SK-N-MC (cell line): Measurements from ENCODE around the gene KCNAB1.

Experiments
- DNase-seq: peaks from one replicate; pipeline ENCODE4 v3.0.0-alpha.2; 2011; ENCODE audit warnings: low read depth, low spot score
- H3K27ac ChIP-seq: fragments of 200-600 bp; sonication (generic); 2 replicates; pipeline ENCODE4 v1.5.1; 2016; ENCODE audit warnings: mixed run types
- H3K36me3 ChIP-seq: fragments of 200-600 bp; sonication (generic); 2 replicates; pipeline ENCODE4 v1.6.1; 2017; ENCODE audit warnings: antibody characterized with exemption, low read length, mixed read lengths; ENCODE audit not compliant: insufficient read depth
- H3K4me3 ChIP-seq: fragments of 200-600 bp; sonication (generic); 2 replicates; pipeline ENCODE4 v1.5.1; 2016
- H3K9ac ChIP-seq: fragments of 200-600 bp; sonication (generic); 2 replicates; pipeline ENCODE4 v1.8.0; 2017; ENCODE audit warnings: mixed run types, mixed read lengths; ENCODE audit not compliant: insufficient read length
- H3K9me3 ChIP-seq: fragments of 200-600 bp; sonication (generic); 2 replicates; pipeline ENCODE4 v1.6.1; 2017; ENCODE audit warnings: low read depth, mild to moderate bottlenecking, antibody characterized with exemption, low read length, moderate library complexity, mixed read lengths
- EZH2 ChIP-seq: fragments of 200-600 bp; sonication (generic); IDR thresholded peaks from one replicate; pipeline ENCODE4 v1.6.1; 2017; ENCODE audit warnings: antibody characterized with exemption
- FOXP2 ChIP-seq: optimal IDR thresholded peaks from 2 replicates; pipeline ENCODE3; 2011; ENCODE audit warnings: mild to moderate bottlenecking, moderate library complexity; ENCODE audit not compliant: insufficient read depth; ENCODE audit errors: extremely low read length, control extremely low read depth
- POLR2AphosphoS5 ChIP-seq: IDR thresholded peaks from 2 replicates; pipeline ENCODE4 v1.6.1; 2012; ENCODE audit warnings: mild to moderate bottlenecking, low read depth, low read length, borderline replicate concordance

KCNAB1 gene

DNA sequence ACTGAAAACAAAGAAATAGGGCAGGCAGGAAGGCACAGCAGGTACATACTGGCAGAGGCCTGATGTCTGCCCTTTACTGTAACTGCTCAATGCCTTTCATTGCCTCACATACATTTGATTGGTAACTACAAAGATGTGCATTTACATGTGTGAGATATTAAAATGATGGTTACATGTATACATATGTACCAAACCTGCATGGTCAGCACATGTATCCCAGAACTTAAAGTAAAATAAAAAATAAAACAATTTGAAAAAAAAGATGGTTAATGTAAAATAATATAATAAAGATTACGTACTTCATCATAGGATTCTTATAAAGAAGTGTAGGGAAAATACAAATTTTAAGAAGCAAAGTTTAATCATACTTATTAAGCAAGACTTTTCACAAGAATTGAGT is 419.4 kb downstream of the KCNAB1 start:
- DNase-seq = no peak
- Histone ChIP-seq H3K27ac (no peak overlapping the region), H3K9me3 (no peaks in the 10 kb centered on the region), H3K36me3 (peaks cover 73% of the 10 kb centered on the region), H3K9ac (no peak overlapping the region), H3K4me3 (no peak overlapping the region)
- TF ChIP-seq EZH2 (no peak), FOXP2 (no peak), POLR2AphosphoS5 (no peak)

DNA sequence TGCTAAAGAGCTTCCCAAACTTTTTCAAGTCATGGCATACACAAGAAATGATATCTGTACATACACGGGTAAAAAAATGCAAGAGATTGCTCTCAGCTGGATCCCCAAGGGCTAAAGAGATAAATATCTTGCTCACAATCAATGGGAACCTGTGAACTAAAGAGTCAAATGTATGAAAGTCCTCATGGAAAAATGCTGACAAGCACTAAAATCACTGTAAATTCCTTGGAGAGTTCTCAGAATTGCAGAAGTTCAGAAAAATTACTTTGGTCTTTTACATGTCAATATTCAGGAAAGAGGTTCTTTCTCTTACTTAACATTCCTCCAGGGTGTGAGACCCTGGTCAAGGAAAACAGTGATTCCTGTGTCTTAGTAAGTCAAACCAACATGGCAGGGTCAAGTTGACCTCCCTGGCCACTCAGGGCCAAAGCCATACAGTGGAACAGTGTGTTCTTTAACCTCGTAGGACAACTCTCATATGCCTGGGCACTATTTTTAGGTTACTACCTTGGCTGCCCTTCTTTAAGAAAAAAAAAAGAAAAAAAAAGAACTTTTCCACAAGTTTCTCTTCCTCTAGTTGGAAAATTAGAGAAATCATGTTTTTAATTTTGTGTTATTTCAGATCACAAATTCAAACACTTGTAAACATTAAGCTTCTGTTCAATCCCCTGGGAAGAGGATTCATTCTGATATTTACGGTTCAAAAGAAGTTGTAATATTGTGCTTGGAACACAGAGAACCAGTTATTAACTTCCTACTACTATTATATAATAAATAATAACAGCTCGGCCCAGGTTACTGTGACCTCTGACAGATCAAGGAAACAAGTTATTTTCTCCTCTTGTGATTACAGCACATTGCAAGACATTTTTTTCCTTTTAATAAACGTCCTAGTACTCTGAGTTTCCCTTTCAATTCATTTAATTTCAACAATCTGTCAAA is 422.0 kb downstream of the KCNAB1 start:
- peak overlapping the region; percentile 63 for H3K9ac ChIP-seq
- TF ChIP-seq FOXP2 (no peak), POLR2AphosphoS5 (no peak), EZH2 (no peak)
- peaks cover 97% of the 10 kb centered on the region for H3K36me3 ChIP-seq
- H3K9me3 ChIP-seq = no peaks in the 10 kb centered on the region
- H3K4me3 ChIP-seq = peak overlapping the region; percentile 46
- no peak for DNase-seq
- peak overlapping the region; percentile 95 for H3K27ac ChIP-seq

DNA sequence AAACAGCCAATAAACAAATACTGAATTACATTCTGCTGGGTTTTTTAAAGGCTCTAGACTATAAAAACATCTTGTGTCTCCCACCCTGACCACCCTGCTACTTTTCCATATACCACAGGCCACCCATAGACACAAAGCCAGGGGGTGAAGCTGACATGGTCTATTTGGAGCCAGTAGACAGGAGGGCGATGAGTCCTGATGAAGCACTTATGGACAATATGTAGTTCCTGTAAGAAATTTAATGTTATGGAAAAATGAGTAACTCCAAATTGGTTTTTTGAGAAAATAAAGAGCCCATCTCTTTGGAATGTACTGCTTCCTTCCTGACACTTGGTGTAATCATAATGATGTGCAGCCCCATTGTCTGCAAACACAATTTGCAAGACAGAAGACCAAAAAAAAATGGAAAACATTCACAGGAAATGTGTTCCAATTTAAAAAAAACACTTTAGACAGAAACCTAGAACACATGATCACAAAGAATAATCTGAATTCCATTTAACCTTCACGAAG is 422.7 kb downstream of the KCNAB1 start:
- no peak for TF ChIP-seq POLR2AphosphoS5
- TF ChIP-seq EZH2 = no peak
- no peak for TF ChIP-seq FOXP2
- Histone ChIP-seq H3K36me3 (peaks cover 97% of the 10 kb centered on the region), H3K9me3 (no peaks in the 10 kb centered on the region), H3K9ac (peak overlapping the region; percentile 63), H3K27ac (peak overlapping the region; percentile 95), H3K4me3 (peak overlapping the region; percentile 11; the same call in 1 of the 2 replicates)
- DNase-seq = no peak

DNA sequence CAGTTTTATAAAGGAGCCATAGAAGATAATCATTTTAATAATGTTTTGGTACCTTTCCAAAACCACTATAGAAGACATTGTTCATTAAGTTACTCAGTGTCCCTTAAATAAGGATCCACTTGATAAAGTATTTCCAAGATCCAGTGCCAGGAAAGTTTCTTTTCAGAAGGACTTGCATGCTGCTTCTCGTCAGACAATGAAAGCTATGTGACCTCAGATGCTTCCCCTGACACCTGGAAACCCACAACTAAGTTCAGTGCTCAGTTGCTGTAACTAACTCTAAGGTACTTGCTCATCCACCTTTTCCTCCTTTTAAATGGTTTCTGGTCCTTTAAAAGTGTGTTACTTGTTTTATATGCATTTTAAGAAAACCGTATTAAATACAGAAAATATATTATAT is 427.3 kb downstream of the KCNAB1 start:
- DNase-seq = no peak
- Histone ChIP-seq H3K36me3 (peaks cover 100% of the 10 kb centered on the region), H3K9me3 (no peaks in the 10 kb centered on the region), H3K4me3 (no peak overlapping the region), H3K9ac (no peak overlapping the region), H3K27ac (no peak overlapping the region)
- TF ChIP-seq POLR2AphosphoS5 (no peak), FOXP2 (no peak), EZH2 (no peak)

DNA sequence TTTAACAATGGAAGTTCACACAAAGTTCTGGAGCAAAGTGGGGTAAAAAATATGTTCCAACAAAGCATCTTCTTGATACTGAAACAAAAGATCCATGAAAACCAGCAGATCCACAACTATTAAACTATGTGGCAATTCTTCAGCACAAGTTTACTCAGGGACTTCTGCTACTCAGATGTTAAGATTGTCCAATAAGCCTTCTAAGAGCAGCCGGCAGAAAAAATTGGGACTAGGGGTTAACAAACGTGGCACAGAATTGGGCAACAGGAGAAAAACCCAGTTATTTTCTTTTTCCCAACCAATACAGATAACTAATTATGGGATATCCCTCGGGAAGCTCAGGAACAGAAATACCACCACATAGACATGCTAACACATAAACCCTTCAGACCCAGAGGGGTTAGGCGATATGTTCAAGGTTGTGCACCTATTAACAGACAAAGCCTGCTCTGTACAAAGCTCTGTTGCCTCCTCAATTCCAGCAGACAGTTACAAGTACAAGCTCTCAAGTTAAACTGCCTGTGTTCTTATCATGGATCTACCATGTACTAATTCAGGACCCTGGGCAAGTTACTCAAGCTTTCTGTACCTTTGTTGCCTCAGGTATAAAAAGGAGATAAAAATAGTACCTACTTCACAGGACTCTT is 427.8 kb downstream of the KCNAB1 start:
- Histone ChIP-seq H3K9ac (no peak overlapping the region), H3K9me3 (no peaks in the 10 kb centered on the region), H3K4me3 (no peak overlapping the region), H3K27ac (no peak overlapping the region), H3K36me3 (peaks cover 100% of the 10 kb centered on the region)
- DNase-seq = no peak
- TF ChIP-seq POLR2AphosphoS5 (no peak), FOXP2 (no peak), EZH2 (no peak)

DNA sequence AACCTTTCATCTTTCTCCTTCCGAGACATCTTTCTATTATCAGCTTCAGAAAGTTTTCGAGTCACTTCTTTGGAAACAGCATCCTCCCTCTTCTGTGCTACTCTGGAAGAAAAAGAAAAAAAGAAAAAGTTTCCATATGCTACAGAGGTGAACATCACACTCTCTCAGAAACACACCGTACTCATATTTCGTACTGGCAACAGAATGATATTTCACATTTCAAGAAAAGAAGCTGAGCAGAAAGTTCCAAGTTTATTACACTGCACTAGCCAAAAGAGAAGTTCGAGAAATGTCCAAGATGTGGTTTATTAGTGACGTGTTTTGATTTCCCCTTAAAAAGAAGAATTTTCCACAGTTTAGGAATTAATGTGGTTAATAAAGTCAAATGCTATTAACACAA is 428.5 kb downstream of the KCNAB1 start:
- Histone ChIP-seq H3K9me3 (no peaks in the 10 kb centered on the region), H3K9ac (no peak overlapping the region), H3K36me3 (peaks cover 100% of the 10 kb centered on the region), H3K4me3 (no peak overlapping the region), H3K27ac (no peak overlapping the region)
- no peak for TF ChIP-seq FOXP2
- no peak for DNase-seq

DNA sequence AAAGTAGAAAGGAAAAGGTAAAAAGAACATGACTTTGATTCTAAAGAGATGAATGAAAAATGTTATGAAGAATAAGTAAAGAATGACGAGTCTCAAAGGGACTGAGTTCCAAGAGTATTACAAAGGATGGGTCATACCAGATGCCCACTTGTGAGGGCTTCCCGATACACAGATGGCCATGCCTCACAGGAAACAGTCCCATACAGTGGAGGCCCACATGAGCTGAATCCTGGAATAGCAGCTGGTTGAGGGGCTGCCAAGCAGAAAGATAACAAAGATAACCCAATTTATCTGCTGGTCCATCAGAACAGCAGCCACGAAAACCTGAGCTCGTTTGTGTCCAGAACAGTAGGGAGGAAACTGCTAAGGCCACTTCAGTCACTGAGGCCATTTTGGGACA is 430.9 kb downstream of the KCNAB1 start:
- TF ChIP-seq POLR2AphosphoS5 (no peak), FOXP2 (no peak), EZH2 (no peak)
- no peak overlapping the region for H3K9ac ChIP-seq
- no peaks in the 10 kb centered on the region for H3K9me3 ChIP-seq
- H3K4me3 ChIP-seq = no peak overlapping the region
- H3K36me3 ChIP-seq = peaks cover 78% of the 10 kb centered on the region
- DNase-seq = no peak
- no peak overlapping the region for H3K27ac ChIP-seq

DNA sequence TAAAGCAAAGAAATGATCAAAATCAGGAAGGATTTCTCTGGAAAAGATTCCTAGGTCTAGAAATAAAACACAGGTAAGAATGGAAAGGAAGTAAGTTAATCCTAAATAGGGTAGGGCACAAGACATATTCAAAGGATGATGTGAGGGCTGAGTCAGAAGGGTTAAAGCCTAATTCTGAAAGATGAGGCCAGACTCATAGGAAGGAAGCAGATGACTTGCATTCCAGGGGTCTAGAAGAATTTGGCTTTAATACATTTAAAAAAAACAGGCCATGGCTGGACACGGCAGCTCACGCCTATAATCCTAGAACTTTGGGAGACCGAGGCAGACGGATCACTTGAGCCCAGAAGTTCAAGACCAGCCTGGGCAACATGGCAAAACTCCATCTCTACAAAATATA is 431.4 kb downstream of the KCNAB1 start:
- H3K4me3 ChIP-seq = no peak overlapping the region
- H3K36me3 ChIP-seq = peaks cover 73% of the 10 kb centered on the region
- DNase-seq = no peak
- no peak overlapping the region for H3K27ac ChIP-seq
- no peaks in the 10 kb centered on the region for H3K9me3 ChIP-seq
- no peak overlapping the region for H3K9ac ChIP-seq
- no peak for TF ChIP-seq FOXP2
- no peak for TF ChIP-seq POLR2AphosphoS5
- TF ChIP-seq EZH2 = no peak

DNA sequence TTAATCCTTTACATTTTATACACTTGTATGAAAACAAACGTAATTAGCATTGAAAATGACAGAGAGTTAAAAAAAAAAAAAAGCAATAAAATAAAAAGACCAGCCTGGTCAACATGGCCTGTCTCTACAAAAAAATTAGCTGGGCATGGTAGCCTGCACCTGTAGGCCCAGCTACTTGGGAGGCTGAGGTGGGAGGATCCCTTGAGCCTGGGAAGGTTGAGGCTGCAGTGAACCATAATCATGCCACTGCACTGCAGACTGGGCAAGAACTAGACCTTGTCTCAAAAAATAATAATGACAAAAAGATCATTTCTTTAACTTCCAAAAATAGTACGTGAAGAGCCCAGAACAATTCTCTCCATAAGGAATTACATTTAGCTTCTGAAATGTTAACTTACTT is 432.6 kb downstream of the KCNAB1 start:
- H3K36me3 ChIP-seq = peaks cover 61% of the 10 kb centered on the region
- H3K4me3 ChIP-seq = peak overlapping the region; percentile 97
- no peaks in the 10 kb centered on the region for H3K9me3 ChIP-seq
- no peak overlapping the region for H3K27ac ChIP-seq
- peak overlapping the region; percentile 91 for H3K9ac ChIP-seq
- DNase-seq = no peak
- TF ChIP-seq EZH2 (no peak), FOXP2 (no peak), POLR2AphosphoS5 (no peak)
